CD4-positive, alpha-beta memory T cell (primary cell): ENCODE measurements around the gene MYO18B. TPM values are rescaled to one million over a fixed set of nuclear protein-coding genes. Genes with fewer than 3 reads are reported as not detected.

ENCODE experiments used
- CTCF ChIA-PET: fragments of 350-600 bp; sonication (Branson Sonifier 250); formaldehyde crosslinking; loops from one replicate; lab custom pipeline; 2021; ENCODE audit warnings: inconsistent platforms; ENCODE audit not compliant: partially characterized antibody; lab: Charles Lee
- POLR2A ChIA-PET: fragments of 350-600 bp; sonication (Branson Sonifier 250); formaldehyde crosslinking; loops from one replicate; lab custom pipeline; 2021; ENCODE audit not compliant: partially characterized antibody; lab: Charles Lee
- DNase-seq, 5 donors: peaks; one replicate each; pipeline versions ENCODE4 v3.0.0 to v3.0.0-alpha.2; 2020 to 2022; ENCODE audit warnings: mixed read lengths in 1 of 5
- H3K27ac ChIP-seq: one replicate; pipeline ENCODE4 v1.7.0; 2013; ENCODE audit warnings: low read depth, low read length
- H3K27me3 ChIP-seq: 2 replicates; pipeline ENCODE4 v1.7.0; 2013; ENCODE audit warnings: mild to moderate bottlenecking, low read length, moderate library complexity; ENCODE audit not compliant: insufficient read depth
- H3K36me3 ChIP-seq: 2 replicates; pipeline ENCODE4 v1.7.0; 2013; ENCODE audit warnings: mild to moderate bottlenecking, low read length, moderate library complexity; ENCODE audit not compliant: insufficient read depth
- H3K4me1 ChIP-seq: 2 replicates; pipeline ENCODE4 v1.7.0; 2013; ENCODE audit warnings: mild to moderate bottlenecking, low read length, moderate library complexity; ENCODE audit not compliant: insufficient read depth
- H3K4me3 ChIP-seq, 2 donors: one replicate each; pipeline ENCODE4 v1.7.0; 2013; ENCODE audit warnings: low read length in 2 of 2, mild to moderate bottlenecking in 1 of 2
- H3K9me3 ChIP-seq, 2 donors: one replicate each; pipeline ENCODE4 v1.7.0; 2013; ENCODE audit warnings: low read length in 2 of 2, control low read depth in 1 of 2; ENCODE audit not compliant: control insufficient read depth in 1 of 2
- H3K27ac Mint-ChIP-seq, 7 donors: one replicate each; pipeline ENCODE4 v1.8.0; 2020 to 2021; ENCODE audit warnings: mixed read lengths in 7 of 7, mild to moderate bottlenecking in 6 of 7, inconsistent platforms in 3 of 7, moderate library complexity in 3 of 7
- H3K27me3 Mint-ChIP-seq, 2 donors: one replicate each; pipeline ENCODE4 v1.8.0; 2020 to 2021; ENCODE audit warnings: mixed read lengths in 2 of 2
- H3K36me3 Mint-ChIP-seq, 2 donors: one replicate each; pipeline ENCODE4 v1.8.0; 2020 to 2021; ENCODE audit warnings: mixed read lengths in 2 of 2, inconsistent platforms in 1 of 2, mild to moderate bottlenecking in 1 of 2
- H3K4me1 Mint-ChIP-seq, 4 donors: one replicate each; pipeline ENCODE4 v1.8.0; 2020 to 2021; ENCODE audit warnings: mixed read lengths in 4 of 4, mild to moderate bottlenecking in 1 of 4
- H3K4me3 Mint-ChIP-seq, 8 donors: one replicate each; pipeline ENCODE4 v1.8.0; 2020 to 2021; ENCODE audit warnings: mixed read lengths in 8 of 8, mild to moderate bottlenecking in 7 of 8, moderate library complexity in 6 of 8, inconsistent platforms in 3 of 8
- H3K9me3 Mint-ChIP-seq, 8 donors: one replicate each; pipeline ENCODE4 v1.8.0; 2020 to 2021; ENCODE audit warnings: mixed read lengths in 8 of 8, mild to moderate bottlenecking in 5 of 8, inconsistent platforms in 3 of 8, moderate library complexity in 1 of 8
- intact Hi-C: fragments of 100-400 bp; cut with micrococcal nuclease; formaldehyde crosslinking; loops from one replicate; pipeline ENCODE4 v1.15.1; 2023
- polyA plus RNA-seq, 2 donors: library from polyadenylated mRNA; unstranded; fragments of 300-500 nt; fragmentation: Illumina TruSeq; gene quantifications; one replicate each; pipeline ENCODE4 v1.2.3, GENCODE V29; 2021
- total RNA-seq, 2 experiments: library from RNA; stranded (reverse); gene quantifications; one replicate each; pipeline ENCODE4 v1.2.3, GENCODE V29; 2021

The MYO18B gene
- total and polyA plus RNA-seq, 4 experiments from 2014 or later, result 0.02 to 0.26 (median 0.19) TPM; not detected in 1

GRCh38 chr22:25966448-25966913 is 224.5 kb downstream of the MYO18B start:
- POLR2A ChIA-PET, result no interaction called here
- no peak overlapping the region for H3K27ac ChIP-seq
- peaks cover 4 to 5% of the 10 kb centered on the region in 2 donors for H3K27me3 Mint-ChIP-seq

GRCh38 chr22:25969286-25969685 is 227.3 kb downstream of the MYO18B start:
- POLR2A ChIA-PET, result no interaction called here
- CTCF ChIA-PET, result no interaction called here
- H3K27ac Mint-ChIP-seq, result no peak overlapping the region
- no peak for DNase-seq
- no peaks in the 10 kb centered on the region for H3K36me3 Mint-ChIP-seq
- H3K9me3 ChIP-seq, result no peaks in the 10 kb centered on the region
- H3K4me3 ChIP-seq, result no peak overlapping the region
- intact Hi-C loops, result no loop called here
- H3K27me3 Mint-ChIP-seq, result peaks cover 6 to 7% of the 10 kb centered on the region in 2 donors
- no peaks in the 10 kb centered on the region for H3K27me3 ChIP-seq
- H3K4me3 Mint-ChIP-seq, result no peak overlapping the region
- peaks cover 0 to 7% (median 1%) of the 10 kb centered on the region in 4 donors for H3K4me1 Mint-ChIP-seq
- H3K27ac ChIP-seq, result no peak overlapping the region
- H3K4me1 ChIP-seq, result no peaks in the 10 kb centered on the region
- peaks cover 0 to 2% (median 0%) of the 10 kb centered on the region in 8 donors for H3K9me3 Mint-ChIP-seq
- H3K36me3 ChIP-seq, result no peaks in the 10 kb centered on the region

More at GRCh38 chr22:25966448-25966913, 224.5 kb downstream of the MYO18B start:
- no peaks in the 10 kb centered on the region for H3K36me3 Mint-ChIP-seq
- Histone ChIP-seq H3K36me3 (no peaks in the 10 kb centered on the region), H3K27me3 (no peaks in the 10 kb centered on the region), H3K4me1 (no peaks in the 10 kb centered on the region), H3K9me3 (peaks cover 0 to 4% of the 10 kb centered on the region in 2 donors), H3K4me3 (no peak overlapping the region)
- peaks cover 0 to 7% (median 1%) of the 10 kb centered on the region in 4 donors for H3K4me1 Mint-ChIP-seq
- H3K9me3 Mint-ChIP-seq, result peaks cover 0 to 16% (median 9%) of the 10 kb centered on the region in 8 donors
- peak overlapping the region in 2 of 8 donors; percentile 6 to 10 for H3K4me3 Mint-ChIP-seq
- H3K27ac Mint-ChIP-seq, result no peak overlapping the region
- intact Hi-C loops, result no loop called here
- DNase-seq, result no peak
- CTCF ChIA-PET, result no interaction called here

- H3K4me1 Mint-ChIP-seq, result peaks cover 0 to 7% (median 1%) of the 10 kb centered on the region in 4 donors
- Histone ChIP-seq H3K36me3 (no peaks in the 10 kb centered on the region), H3K27me3 (no peaks in the 10 kb centered on the region), H3K9me3 (no peaks in the 10 kb centered on the region), H3K4me1 (no peaks in the 10 kb centered on the region), H3K4me3 (no peak overlapping the region), H3K27ac (no peak overlapping the region)
- DNase-seq, result no peak
- H3K4me3 Mint-ChIP-seq, result no peak overlapping the region
- H3K9me3 Mint-ChIP-seq, result peaks cover 0 to 2% (median 0%) of the 10 kb centered on the region in 8 donors
- no peak overlapping the region for H3K27ac Mint-ChIP-seq
- H3K36me3 Mint-ChIP-seq, result no peaks in the 10 kb centered on the region
- POLR2A ChIA-PET, result no interaction called here
- intact Hi-C loops, result no loop called here
- CTCF ChIA-PET, result no interaction called here
- peaks cover 6 to 7% of the 10 kb centered on the region in 2 donors for H3K27me3 Mint-ChIP-seq
Measured at GRCh38 chr22:25969901-25970300, 227.9 kb downstream of the MYO18B start.

GRCh38 chr22:25970374-25970911 is 228.5 kb downstream of the MYO18B start:
- Mint-ChIP-seq H3K27me3 (peaks cover 5 to 6% of the 10 kb centered on the region in 2 donors), H3K27ac (no peak overlapping the region), H3K9me3 (peaks cover 0 to 2% (median 0%) of the 10 kb centered on the region in 8 donors), H3K4me1 (peaks cover 0 to 7% (median 1%) of the 10 kb centered on the region in 4 donors), H3K36me3 (no peaks in the 10 kb centered on the region), H3K4me3 (no peak overlapping the region)
- ChIA-PET CTCF (no interaction called here), POLR2A (no interaction called here)
- Histone ChIP-seq H3K9me3 (no peaks in the 10 kb centered on the region), H3K4me3 (no peak overlapping the region), H3K27ac (no peak overlapping the region), H3K36me3 (no peaks in the 10 kb centered on the region), H3K4me1 (no peaks in the 10 kb centered on the region), H3K27me3 (no peaks in the 10 kb centered on the region)
- intact Hi-C loops, result no loop called here
- no peak for DNase-seq

GRCh38 chr22:25970999-25971811 is 229.2 kb downstream of the MYO18B start:
- no peaks in the 10 kb centered on the region for H3K27me3 ChIP-seq
- no peaks in the 10 kb centered on the region for H3K9me3 ChIP-seq
- no peak overlapping the region for H3K27ac ChIP-seq
- CTCF ChIA-PET, result no interaction called here
- POLR2A ChIA-PET, result no interaction called here
- intact Hi-C loops, result no loop called here
- DNase-seq, result no peak
- Mint-ChIP-seq H3K4me3 (no peak overlapping the region), H3K27me3 (peaks cover 4 to 6% of the 10 kb centered on the region in 2 donors), H3K9me3 (peaks cover 0 to 2% (median 0%) of the 10 kb centered on the region in 8 donors), H3K27ac (no peak overlapping the region), H3K4me1 (peaks cover 0 to 7% (median 1%) of the 10 kb centered on the region in 4 donors), H3K36me3 (no peaks in the 10 kb centered on the region)
- no peaks in the 10 kb centered on the region for H3K4me1 ChIP-seq
- no peaks in the 10 kb centered on the region for H3K36me3 ChIP-seq
- no peak overlapping the region for H3K4me3 ChIP-seq

- Mint-ChIP-seq H3K4me1 (no peaks in the 10 kb centered on the region), H3K9me3 (peaks cover 0 to 2% (median 0%) of the 10 kb centered on the region in 8 donors), H3K27me3 (peaks cover 4 to 6% of the 10 kb centered on the region in 2 donors), H3K4me3 (no peak overlapping the region), H3K36me3 (no peaks in the 10 kb centered on the region), H3K27ac (no peak overlapping the region)
- no peak for DNase-seq
- no peaks in the 10 kb centered on the region for H3K36me3 ChIP-seq
- H3K27me3 ChIP-seq, result no peaks in the 10 kb centered on the region
- intact Hi-C loops, result no loop called here
- H3K4me1 ChIP-seq, result no peaks in the 10 kb centered on the region
- CTCF ChIA-PET, result no interaction called here
- no peaks in the 10 kb centered on the region for H3K9me3 ChIP-seq
- POLR2A ChIA-PET, result no interaction called here
- H3K4me3 ChIP-seq, result no peak overlapping the region
- no peak overlapping the region for H3K27ac ChIP-seq
Measured at GRCh38 chr22:25972397-25972796, 230.4 kb downstream of the MYO18B start.

GRCh38 chr22:25976356-25976755 is 234.4 kb downstream of the MYO18B start:
- no peak overlapping the region for H3K4me3 ChIP-seq
- ChIA-PET POLR2A (no interaction called here), CTCF (no interaction called here)
- H3K27ac Mint-ChIP-seq, result no peak overlapping the region
- no peak for DNase-seq
- intact Hi-C loops, result no loop called here
- no peak overlapping the region for H3K4me3 Mint-ChIP-seq
- H3K27me3 Mint-ChIP-seq, result peaks cover 3 to 4% of the 10 kb centered on the region in 2 donors
- no peaks in the 10 kb centered on the region for H3K36me3 ChIP-seq
- H3K4me1 Mint-ChIP-seq, result no peaks in the 10 kb centered on the region
- no peaks in the 10 kb centered on the region for H3K4me1 ChIP-seq
- H3K36me3 Mint-ChIP-seq, result no peaks in the 10 kb centered on the region
- H3K9me3 Mint-ChIP-seq, result peaks cover 0 to 4% (median 0%) of the 10 kb centered on the region in 8 donors
- no peaks in the 10 kb centered on the region for H3K9me3 ChIP-seq
- H3K27me3 ChIP-seq, result no peaks in the 10 kb centered on the region
- no peak overlapping the region for H3K27ac ChIP-seq
